ENCODE data around the gene MIEF2.

The MIEF2 gene

GRCh38 chr17:18256776-18257175 lies 3.7 kb upstream of the MIEF2 start:
- DNase-seq (ENCODE audit: low read depth, low spot score) = no peak

GRCh38 chr17:18257268-18257981 lies 3.0 kb upstream of the MIEF2 start:
- DNase-seq (ENCODE audit: low read depth, low spot score) = no peak

- DNase-seq (ENCODE audit: low read depth, low spot score) = no peak
Measured at GRCh38 chr17:18257982-18258355, 2.5 kb upstream of the MIEF2 start.

- DNase-seq (ENCODE audit: low read depth, low spot score) = no peak
Measured at GRCh38 chr17:18258356-18259038, 2.0 kb upstream of the MIEF2 start, which contains the start of gene FLII. TSS of gene FLII (minus strand) at chr17:18258738. CDS start at chr17:18258690, 48 bp downstream.

- DNase-seq (ENCODE audit: low read depth, low spot score) = no peak
Measured at GRCh38 chr17:18259621-18260331, 686 bp upstream of the MIEF2 start.

GRCh38 chr17:18261146-18261515 lies 669 bp downstream of the MIEF2 start:
- no peak for DNase-seq (ENCODE audit: low read depth, low spot score)

- no peak for DNase-seq (ENCODE audit: low read depth, low spot score)
Measured at GRCh38 chr17:18261659-18262058, 1.2 kb downstream of the MIEF2 start.

- no peak for DNase-seq (ENCODE audit: low read depth, low spot score)
Measured at GRCh38 chr17:18262111-18262510, 1.6 kb downstream of the MIEF2 start.

GRCh38 chr17:18262641-18263040 lies 2.2 kb downstream of the MIEF2 start:
- no peak for DNase-seq (ENCODE audit: low read depth, low spot score)

GRCh38 chr17:18263885-18264682 lies 3.6 kb downstream of the MIEF2 start:
- no peak for DNase-seq (ENCODE audit: low read depth, low spot score)

- no peak for DNase-seq (ENCODE audit: low read depth, low spot score)
Measured at GRCh38 chr17:18267366-18267765, 6.9 kb downstream of the MIEF2 start.

- DNase-seq (ENCODE audit: low read depth, low spot score) = no peak
Measured at GRCh38 chr17:18267927-18268711, 7.7 kb downstream of the MIEF2 start.

- no peak for DNase-seq (ENCODE audit: low read depth, low spot score)
Measured at GRCh38 chr17:18270046-18270931, 9.8 kb downstream of the MIEF2 start.

- no peak for DNase-seq (ENCODE audit: low read depth, low spot score)
Measured at GRCh38 chr17:18277076-18277475, 16.6 kb downstream of the MIEF2 start.

- no peak for DNase-seq (ENCODE audit: low read depth, low spot score)
Measured at GRCh38 chr17:18278867-18279266, 18.4 kb downstream of the MIEF2 start.

- DNase-seq (ENCODE audit: low read depth, low spot score) = no peak
Measured at GRCh38 chr17:18280249-18280648, 19.8 kb downstream of the MIEF2 start.

GRCh38 chr17:18280766-18281371 lies 20.4 kb downstream of the MIEF2 start:
- DNase-seq (ENCODE audit: low read depth, low spot score) = no peak

- DNase-seq (ENCODE audit: low read depth, low spot score) = no peak
Measured at GRCh38 chr17:18281788-18282187, 21.3 kb downstream of the MIEF2 start.

GRCh38 chr17:18285296-18285695 lies 24.8 kb downstream of the MIEF2 start:
- DNase-seq (ENCODE audit: low read depth, low spot score) = no peak
